T-helper 2 cell treated with Interferon-gamma antibody and Interleukin-4, amounts not matched to agents 5 μg/mL and 100 μg/mL, for 36 hours (primary cell): ENCODE results near the gene ADAMTS12.

ENCODE experiments used
- DNase-seq: peaks from one replicate; pipeline ENCODE4 v3.0.0; 2021; ENCODE audit warnings: low spot score
- H3K27ac Mint-ChIP-seq: one replicate; pipeline ENCODE4 v1.8.0; 2021; ENCODE audit warnings: mild to moderate bottlenecking, mixed read lengths
- H3K27me3 Mint-ChIP-seq: one replicate; pipeline ENCODE4 v1.8.0; 2021; ENCODE audit warnings: low read depth, mixed read lengths
- H3K36me3 Mint-ChIP-seq: one replicate; pipeline ENCODE4 v1.8.0; 2021; ENCODE audit warnings: low read depth, mixed read lengths
- H3K4me1 Mint-ChIP-seq: one replicate; pipeline ENCODE4 v1.8.0; 2021; ENCODE audit warnings: low read depth, mixed read lengths
- H3K4me3 Mint-ChIP-seq: one replicate; pipeline ENCODE4 v1.8.0; 2022; ENCODE audit warnings: mild to moderate bottlenecking, moderate library complexity, mixed read lengths
- H3K9me3 Mint-ChIP-seq: one replicate; pipeline ENCODE4 v1.8.0; 2021; ENCODE audit warnings: mixed read lengths

Gene ADAMTS12

GRCh38 chr5:33850100-33850594 lies 41.6 kb downstream of the ADAMTS12 start:
- Mint-ChIP-seq H3K9me3 (no peaks in the 10 kb centered on the region), H3K27me3 (peaks cover 17% of the 10 kb centered on the region), H3K36me3 (peaks cover 2% of the 10 kb centered on the region), H3K4me1 (peaks cover 9% of the 10 kb centered on the region), H3K4me3 (peak overlapping the region; percentile 63), H3K27ac (no peak overlapping the region)
- DNase-seq, result peak; percentile 41

GRCh38 chr5:33848554-33848953 lies 43.2 kb downstream of the ADAMTS12 start:
- Mint-ChIP-seq H3K27ac (no peak overlapping the region), H3K36me3 (peaks cover 3% of the 10 kb centered on the region), H3K9me3 (peaks cover 4% of the 10 kb centered on the region), H3K4me3 (no peak overlapping the region), H3K4me1 (peaks cover 8% of the 10 kb centered on the region), H3K27me3 (peaks cover 15% of the 10 kb centered on the region)
- no peak for DNase-seq

- peaks cover 10% of the 10 kb centered on the region for H3K9me3 Mint-ChIP-seq
- H3K27me3 Mint-ChIP-seq, result peaks cover 8% of the 10 kb centered on the region
- H3K4me1 Mint-ChIP-seq, result peaks cover 14% of the 10 kb centered on the region
- H3K27ac Mint-ChIP-seq, result no peak overlapping the region
- no peak for DNase-seq
- H3K36me3 Mint-ChIP-seq, result peaks cover 3% of the 10 kb centered on the region
- H3K4me3 Mint-ChIP-seq, result no peak overlapping the region
These were observed 44.9 kb downstream of the ADAMTS12 start for GRCh38 chr5:33846851-33847250.

GRCh38 chr5:33843579-33843978 lies 48.2 kb downstream of the ADAMTS12 start:
- H3K9me3 Mint-ChIP-seq, result peaks cover 10% of the 10 kb centered on the region
- peaks cover 23% of the 10 kb centered on the region for H3K4me1 Mint-ChIP-seq
- no peak overlapping the region for H3K27ac Mint-ChIP-seq
- no peak overlapping the region for H3K4me3 Mint-ChIP-seq
- H3K27me3 Mint-ChIP-seq, result peaks cover 15% of the 10 kb centered on the region
- no peak for DNase-seq
- H3K36me3 Mint-ChIP-seq, result peaks cover 4% of the 10 kb centered on the region

- Mint-ChIP-seq H3K36me3 (peaks cover 4% of the 10 kb centered on the region), H3K27me3 (peaks cover 17% of the 10 kb centered on the region), H3K4me1 (peaks cover 23% of the 10 kb centered on the region), H3K4me3 (no peak overlapping the region), H3K27ac (no peak overlapping the region), H3K9me3 (peaks cover 10% of the 10 kb centered on the region)
- DNase-seq, result no peak
These were observed 49.3 kb downstream of the ADAMTS12 start for GRCh38 chr5:33842456-33842855.

- peaks cover 23% of the 10 kb centered on the region for H3K4me1 Mint-ChIP-seq
- no peak for DNase-seq
- H3K36me3 Mint-ChIP-seq, result peaks cover 3% of the 10 kb centered on the region
- H3K27me3 Mint-ChIP-seq, result peaks cover 17% of the 10 kb centered on the region
- H3K27ac Mint-ChIP-seq, result no peak overlapping the region
- peaks cover 10% of the 10 kb centered on the region for H3K9me3 Mint-ChIP-seq
- H3K4me3 Mint-ChIP-seq, result peak overlapping the region; percentile 5
These were observed 49.9 kb downstream of the ADAMTS12 start for GRCh38 chr5:33841891-33842290.

- H3K4me1 Mint-ChIP-seq, result peaks cover 23% of the 10 kb centered on the region
- H3K36me3 Mint-ChIP-seq, result peaks cover 3% of the 10 kb centered on the region
- H3K27ac Mint-ChIP-seq, result peak overlapping the region; percentile 41
- H3K27me3 Mint-ChIP-seq, result peaks cover 17% of the 10 kb centered on the region
- peak overlapping the region; percentile 57 for H3K4me3 Mint-ChIP-seq
- H3K9me3 Mint-ChIP-seq, result peaks cover 10% of the 10 kb centered on the region
- DNase-seq, result peak; percentile 8
These were observed 50.8 kb downstream of the ADAMTS12 start for GRCh38 chr5:33840927-33841547.

- Mint-ChIP-seq H3K36me3 (peaks cover 1% of the 10 kb centered on the region), H3K27ac (no peak overlapping the region), H3K4me3 (no peak overlapping the region), H3K27me3 (peaks cover 24% of the 10 kb centered on the region), H3K4me1 (peaks cover 21% of the 10 kb centered on the region), H3K9me3 (no peaks in the 10 kb centered on the region)
- DNase-seq, result no peak
These were observed 54.5 kb downstream of the ADAMTS12 start for GRCh38 chr5:33837301-33837700.

- H3K4me1 Mint-ChIP-seq, result no peaks in the 10 kb centered on the region
- no peak overlapping the region for H3K27ac Mint-ChIP-seq
- H3K27me3 Mint-ChIP-seq, result peaks cover 30% of the 10 kb centered on the region
These were observed 57.5 kb downstream of the ADAMTS12 start for GRCh38 chr5:33834334-33834733.

GRCh38 chr5:33833237-33833575 lies 58.6 kb downstream of the ADAMTS12 start:
- H3K27me3 Mint-ChIP-seq, result peaks cover 28% of the 10 kb centered on the region
- H3K4me1 Mint-ChIP-seq, result no peaks in the 10 kb centered on the region
- DNase-seq, result no peak
- H3K27ac Mint-ChIP-seq, result no peak overlapping the region
- H3K36me3 Mint-ChIP-seq, result no peaks in the 10 kb centered on the region
- H3K9me3 Mint-ChIP-seq, result no peaks in the 10 kb centered on the region
- H3K4me3 Mint-ChIP-seq, result no peak overlapping the region

More at GRCh38 chr5:33834334-33834733, 57.5 kb downstream of the ADAMTS12 start:
- Mint-ChIP-seq H3K36me3 (no peaks in the 10 kb centered on the region), H3K4me3 (no peak overlapping the region), H3K9me3 (no peaks in the 10 kb centered on the region)
- DNase-seq, result no peak

GRCh38 chr5:33832404-33833236 lies 59.2 kb downstream of the ADAMTS12 start:
- no peak for DNase-seq
- Mint-ChIP-seq H3K27me3 (peaks cover 28% of the 10 kb centered on the region), H3K27ac (no peak overlapping the region), H3K4me3 (no peak overlapping the region), H3K9me3 (no peaks in the 10 kb centered on the region), H3K36me3 (no peaks in the 10 kb centered on the region), H3K4me1 (no peaks in the 10 kb centered on the region)

- Mint-ChIP-seq H3K27me3 (peaks cover 28% of the 10 kb centered on the region), H3K4me3 (no peak overlapping the region)
These were observed 60.7 kb downstream of the ADAMTS12 start for GRCh38 chr5:33831041-33831440.

GRCh38 chr5:33829430-33829829 lies 62.4 kb downstream of the ADAMTS12 start:
- Mint-ChIP-seq H3K9me3 (no peaks in the 10 kb centered on the region), H3K27ac (no peak overlapping the region), H3K4me3 (no peak overlapping the region), H3K36me3 (no peaks in the 10 kb centered on the region), H3K4me1 (no peaks in the 10 kb centered on the region), H3K27me3 (peaks cover 26% of the 10 kb centered on the region)
- DNase-seq, result no peak

More at GRCh38 chr5:33831041-33831440, 60.7 kb downstream of the ADAMTS12 start:
- no peak for DNase-seq
- H3K36me3 Mint-ChIP-seq, result no peaks in the 10 kb centered on the region
- no peaks in the 10 kb centered on the region for H3K9me3 Mint-ChIP-seq
- no peak overlapping the region for H3K27ac Mint-ChIP-seq
- no peaks in the 10 kb centered on the region for H3K4me1 Mint-ChIP-seq

GRCh38 chr5:33828626-33829308 lies 63.0 kb downstream of the ADAMTS12 start:
- Mint-ChIP-seq H3K9me3 (no peaks in the 10 kb centered on the region), H3K36me3 (no peaks in the 10 kb centered on the region), H3K4me1 (no peaks in the 10 kb centered on the region), H3K4me3 (no peak overlapping the region), H3K27me3 (peaks cover 22% of the 10 kb centered on the region), H3K27ac (no peak overlapping the region)
- DNase-seq, result no peak
